HG02973 (cell line): ENCODE results near the gene IGFBP7.

Source experiments
- ATAC-seq: cut with Tn5 transposase; IDR thresholded peaks from one replicate; pipeline ENCODE4 v1.9.1; 2021; ENCODE audit warnings: moderate library complexity; ENCODE audit not compliant: unreplicated experiment

IGFBP7 gene

GRCh38 chr4:57109847-57110639, at the start of gene IGFBP7:
Gene IGFBP7, minus strand, starts transcription at chr4:57110385. Its CDS starts 34 bp downstream, at chr4:57110351.
- no peak for ATAC-seq

GRCh38 chr4:57159866-57160265, 49.7 kb upstream of the IGFBP7 start:
- no peak for ATAC-seq

GRCh38 chr4:57158762-57159161, 48.6 kb upstream of the IGFBP7 start:
- no peak for ATAC-seq

- no peak for ATAC-seq
Observed at GRCh38 chr4:57158221-57158620, 48.0 kb upstream of the IGFBP7 start.

- ATAC-seq: no peak
Observed at GRCh38 chr4:57157596-57158137, 47.5 kb upstream of the IGFBP7 start.

- ATAC-seq: no peak
Observed at GRCh38 chr4:57156242-57156990, 46.2 kb upstream of the IGFBP7 start.

- no peak for ATAC-seq
Observed at GRCh38 chr4:57154926-57155325, 44.7 kb upstream of the IGFBP7 start.

- no peak for ATAC-seq
Observed at GRCh38 chr4:57154191-57154590, 44.0 kb upstream of the IGFBP7 start.

GRCh38 chr4:57153207-57153606, 43.0 kb upstream of the IGFBP7 start:
- no peak for ATAC-seq

- ATAC-seq: no peak
Observed at GRCh38 chr4:57151481-57151880, 41.3 kb upstream of the IGFBP7 start.

GRCh38 chr4:57149833-57150232, 39.6 kb upstream of the IGFBP7 start:
- no peak for ATAC-seq

GRCh38 chr4:57148831-57149505, 38.8 kb upstream of the IGFBP7 start:
- no peak for ATAC-seq

GRCh38 chr4:57148177-57148576, 38.0 kb upstream of the IGFBP7 start:
- no peak for ATAC-seq

- ATAC-seq: no peak
Observed at GRCh38 chr4:57147335-57148060, 37.3 kb upstream of the IGFBP7 start.

- ATAC-seq: no peak
Observed at GRCh38 chr4:57146444-57146843, 36.3 kb upstream of the IGFBP7 start.

GRCh38 chr4:57144466-57144865, 34.3 kb upstream of the IGFBP7 start:
- ATAC-seq: no peak

- no peak for ATAC-seq
Observed at GRCh38 chr4:57139783-57140182, 29.6 kb upstream of the IGFBP7 start.

GRCh38 chr4:57137261-57137660, 27.1 kb upstream of the IGFBP7 start:
- no peak for ATAC-seq

- no peak for ATAC-seq
Observed at GRCh38 chr4:57136281-57136680, 26.1 kb upstream of the IGFBP7 start.

GRCh38 chr4:57132743-57133137, 22.6 kb upstream of the IGFBP7 start:
- no peak for ATAC-seq
